CD4-positive, alpha-beta T cell treated with Interleukin-10 for 1 hour (primary cell): ENCODE measurements around the gene EPB41L3.
"Not testable (repeated sequence)": the region's sequence is repeated elsewhere in the genome, so short reads cannot be mapped to it uniquely, and the experiment has no call there.

Experiments used
- DNase-seq: peaks from one replicate; pipeline ENCODE4 v3.0.0-alpha.2; 2020

Gene EPB41L3

DNA sequence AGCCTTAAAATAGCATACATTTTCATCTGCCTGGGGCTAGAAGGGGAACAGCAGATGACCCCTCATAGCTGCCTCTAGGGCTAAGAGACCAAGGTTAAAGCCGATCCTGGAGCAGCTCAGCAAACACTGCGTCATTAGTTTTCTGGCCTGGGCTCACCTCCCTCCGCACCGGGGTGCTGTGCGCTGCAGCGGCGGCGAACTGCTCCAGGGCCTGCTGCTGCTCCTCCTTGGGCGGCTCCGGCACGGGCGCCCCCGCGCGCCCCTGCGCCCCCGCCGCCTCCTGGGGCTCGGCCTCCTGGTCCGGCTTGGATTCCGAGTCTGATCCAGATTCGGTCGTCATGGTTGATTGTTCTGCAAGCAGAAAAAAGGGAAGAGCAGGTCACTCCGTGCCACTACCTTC is 55.0 kb downstream of the EPB41L3 start:
- no peak for DNase-seq

DNA sequence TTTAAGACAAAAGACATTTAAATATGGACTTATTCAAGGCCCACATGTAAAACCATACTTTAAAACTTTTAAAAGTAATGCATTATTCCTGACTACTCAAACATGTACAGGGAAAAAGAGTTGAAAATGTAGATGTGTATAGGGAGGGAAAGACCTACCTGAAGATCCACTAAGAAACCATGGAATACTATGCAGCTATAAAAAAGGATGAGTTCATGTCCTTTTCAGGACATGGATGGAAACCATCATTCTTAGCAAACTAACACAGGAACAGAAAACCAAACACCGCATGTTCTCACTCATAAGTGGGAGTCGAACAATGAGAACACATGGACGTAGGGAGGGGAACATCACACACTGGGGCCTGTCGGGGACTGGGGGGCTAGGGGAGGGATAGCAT is 55.8 kb downstream of the EPB41L3 start:
- DNase-seq = not testable (repeated sequence)

DNA sequence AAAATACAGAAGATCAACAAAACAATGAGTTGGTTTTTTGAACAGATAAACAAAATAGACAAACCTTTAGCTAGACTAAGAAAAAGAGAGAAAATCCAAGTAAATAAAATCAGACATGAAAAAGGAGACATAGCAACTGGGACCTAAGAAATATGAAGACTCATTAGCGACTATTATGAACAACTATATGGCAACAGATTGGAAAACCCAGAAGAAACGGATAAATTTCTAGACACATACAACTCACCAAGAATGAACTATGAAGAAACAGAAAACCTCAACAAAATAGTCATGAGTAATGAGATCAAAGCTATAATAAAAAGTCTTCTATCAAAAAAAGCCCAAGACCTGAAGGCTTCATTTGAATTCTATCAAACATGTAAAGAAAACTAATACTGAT is 59.3 kb downstream of the EPB41L3 start:
- DNase-seq = no peak

DNA sequence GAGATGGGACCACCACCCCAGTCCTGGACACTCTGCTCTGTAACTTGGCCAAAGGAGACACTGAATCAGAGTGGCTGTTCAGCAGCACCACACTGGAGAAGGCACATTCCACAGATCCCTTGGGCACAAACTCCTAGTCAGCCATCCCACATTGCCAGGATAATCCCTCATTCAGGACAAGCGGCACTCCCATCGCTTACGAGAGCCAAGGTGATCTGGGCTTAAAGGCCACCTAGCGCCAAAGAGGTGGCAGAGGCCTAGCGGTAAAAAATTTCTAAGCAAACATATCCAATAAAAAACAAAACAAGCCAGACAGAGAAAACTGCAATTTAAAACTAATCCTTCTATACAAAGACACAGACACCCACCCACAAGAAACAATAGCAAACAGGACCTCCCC is 62.2 kb downstream of the EPB41L3 start:
- DNase-seq = no peak

DNA sequence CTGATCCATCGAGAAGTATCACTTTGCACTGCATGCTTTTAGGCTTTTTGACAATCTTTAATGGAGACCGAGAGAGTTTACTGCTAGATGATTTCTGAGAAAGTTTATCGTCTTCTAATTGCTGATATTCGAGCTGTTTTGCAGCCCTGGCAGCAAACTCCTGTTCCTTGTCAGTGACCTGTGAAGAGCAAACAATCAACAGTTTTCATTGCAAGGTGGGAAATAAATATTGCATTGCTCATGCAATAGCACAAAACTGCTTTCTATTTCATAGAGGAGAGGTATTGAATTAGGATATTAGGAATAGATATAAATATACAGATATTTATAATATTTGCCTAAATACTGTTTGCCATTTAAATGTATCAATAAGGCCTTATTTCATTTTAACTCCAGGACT is 65.5 kb downstream of the EPB41L3 start:
- no peak for DNase-seq

DNA sequence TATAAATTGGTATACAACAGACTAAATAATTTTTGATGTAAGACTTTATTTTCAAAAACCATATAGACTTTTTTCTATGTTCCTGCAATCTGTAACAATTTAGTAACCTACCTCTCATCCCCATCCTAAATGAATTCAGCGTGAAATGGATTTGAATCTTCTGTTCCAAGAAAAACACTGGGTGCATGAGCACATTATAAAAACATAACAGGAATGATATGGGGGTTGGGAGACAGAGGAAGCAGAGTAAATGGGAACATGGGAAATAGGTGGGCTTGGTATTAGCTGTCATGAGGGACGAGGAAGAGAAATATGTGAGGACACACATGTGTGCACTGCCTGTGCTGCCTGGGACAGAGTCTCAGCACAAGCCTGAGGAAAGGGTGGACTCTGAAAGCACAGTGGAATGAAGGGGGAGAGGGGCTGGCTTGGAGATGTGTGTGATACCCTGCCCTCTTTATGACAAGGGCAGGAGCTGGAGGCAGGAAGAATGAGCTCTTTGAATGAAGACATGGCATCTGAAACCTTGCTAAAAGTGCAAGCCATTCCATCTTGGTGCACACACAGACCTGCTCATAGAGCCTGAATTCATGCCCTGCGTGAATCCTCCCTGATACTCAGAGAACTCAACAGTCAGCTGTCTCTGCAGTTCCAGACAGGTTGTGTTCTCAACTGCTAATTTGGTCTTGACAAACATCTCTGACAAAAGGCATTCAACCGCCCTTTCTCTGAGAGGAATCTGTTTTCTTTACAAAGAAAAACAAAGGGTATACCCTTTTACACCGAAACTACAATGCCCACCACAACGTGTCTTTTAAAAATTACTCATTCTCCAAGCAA is 66.6 kb downstream of the EPB41L3 start:
- DNase-seq = no peak

DNA sequence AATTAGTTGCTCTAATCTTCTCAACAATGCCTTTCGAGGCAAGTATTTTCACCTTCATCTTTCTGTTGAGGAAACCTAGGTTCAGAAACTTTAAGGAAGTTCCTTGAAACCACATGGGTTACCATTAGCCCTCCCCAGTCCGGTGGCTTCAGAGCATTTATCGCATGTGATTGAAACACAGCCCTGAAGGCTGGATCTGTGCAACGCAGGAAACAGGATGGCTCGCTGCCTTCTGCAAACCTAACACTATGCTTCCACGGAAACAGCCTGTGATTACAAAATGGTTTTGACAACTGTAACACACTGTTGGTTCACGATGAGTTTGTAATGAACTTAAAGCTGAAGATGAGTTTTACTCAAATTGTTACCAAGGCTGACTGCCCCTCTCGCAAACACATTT is 68.5 kb downstream of the EPB41L3 start:
- DNase-seq = no peak

DNA sequence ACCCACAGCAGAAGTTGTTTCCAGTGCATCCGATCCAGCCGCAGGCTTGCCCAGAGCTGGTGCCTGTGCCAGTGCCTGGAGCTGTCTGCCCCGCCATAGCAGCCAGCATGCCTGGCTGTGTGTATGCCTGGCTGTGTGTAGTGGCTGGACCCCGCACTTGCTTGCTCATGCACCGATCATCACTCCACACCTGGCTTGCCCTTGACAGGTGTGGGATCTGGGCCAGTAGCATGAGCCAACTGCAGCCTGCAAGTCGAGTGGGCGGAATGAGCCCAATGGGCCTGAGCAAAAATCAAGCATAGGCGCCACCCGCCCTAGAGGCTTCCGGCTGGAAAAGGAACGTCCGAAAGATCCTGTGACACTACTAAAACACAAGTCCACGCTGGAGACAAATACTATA is 74.5 kb downstream of the EPB41L3 start:
- no peak for DNase-seq

DNA sequence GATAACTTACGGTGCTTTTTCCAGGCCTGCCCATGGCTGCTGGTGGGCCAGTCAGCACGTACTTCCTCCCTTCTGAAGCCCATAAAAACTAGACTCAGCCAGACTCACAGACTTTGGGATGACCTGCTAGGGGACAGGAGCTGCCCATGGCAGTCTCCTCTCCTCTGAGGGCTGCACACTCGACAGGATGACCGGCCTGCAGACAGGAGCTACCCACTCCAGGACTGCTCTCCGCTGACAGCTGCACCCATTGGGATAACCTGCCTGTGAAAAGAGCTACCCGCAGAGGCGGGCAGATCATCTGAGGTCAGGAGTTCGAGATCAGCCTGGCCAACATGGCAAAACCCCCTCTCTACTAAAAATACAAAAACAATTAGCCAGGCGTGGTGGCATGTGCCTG is 75.4 kb downstream of the EPB41L3 start:
- no peak for DNase-seq

DNA sequence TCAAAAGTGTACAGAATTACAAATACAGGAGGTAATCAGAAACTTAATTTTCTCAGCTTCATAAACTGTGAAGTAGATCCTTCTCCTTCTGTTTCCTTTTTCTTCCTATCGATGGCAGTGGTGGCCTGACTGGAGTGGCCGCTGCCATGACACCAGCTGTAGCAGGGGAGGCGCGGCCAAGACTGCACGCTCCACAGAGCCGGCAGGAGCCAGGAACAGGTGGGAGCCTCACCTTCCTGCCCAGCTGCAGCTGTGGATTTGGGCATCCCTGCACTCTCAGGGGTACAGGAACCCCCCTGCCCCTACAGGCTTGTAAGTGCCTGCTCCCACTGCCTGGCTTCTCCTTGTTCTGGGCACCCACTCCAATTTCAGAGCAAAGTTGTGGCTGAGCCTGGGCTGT is 76.1 kb downstream of the EPB41L3 start:
- no peak for DNase-seq

DNA sequence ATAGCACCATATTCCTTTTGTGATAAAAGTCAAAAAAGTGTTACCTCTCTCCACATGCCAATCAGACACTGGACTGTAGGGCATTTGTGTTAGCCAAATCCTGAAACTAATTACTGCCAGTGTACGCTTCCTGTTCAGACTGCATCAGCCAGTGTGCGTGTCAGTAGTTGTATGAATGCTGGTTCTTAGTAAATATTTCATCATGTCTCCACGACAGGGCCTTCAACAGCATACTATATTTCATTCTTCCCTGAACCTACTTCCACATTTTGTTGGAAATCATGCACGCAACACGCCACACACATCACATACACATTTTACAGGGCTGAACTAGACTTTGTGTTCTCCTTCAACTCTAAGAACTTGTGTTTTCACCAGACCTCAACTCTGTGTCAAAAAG is 77.5 kb downstream of the EPB41L3 start:
- no peak for DNase-seq

DNA sequence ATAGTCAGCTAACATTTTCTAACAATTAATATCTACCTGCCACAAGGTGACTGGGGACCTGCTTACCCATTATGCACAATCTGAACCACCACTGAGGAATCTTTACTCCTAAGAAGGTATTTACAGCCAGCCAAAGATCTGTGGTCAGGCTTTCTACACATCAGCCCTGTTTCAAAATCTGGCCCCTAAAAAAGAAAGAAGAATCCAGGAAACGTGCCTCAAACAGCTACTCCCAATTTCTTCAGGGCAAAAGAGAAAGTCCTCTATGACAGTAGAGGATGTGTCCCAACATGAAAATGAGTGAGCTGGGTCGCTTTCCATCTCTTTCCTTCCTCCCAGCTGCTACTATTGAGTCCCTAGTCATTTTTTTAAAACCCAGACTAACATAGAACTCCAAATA is 79.5 kb downstream of the EPB41L3 start:
- DNase-seq = no peak

DNA sequence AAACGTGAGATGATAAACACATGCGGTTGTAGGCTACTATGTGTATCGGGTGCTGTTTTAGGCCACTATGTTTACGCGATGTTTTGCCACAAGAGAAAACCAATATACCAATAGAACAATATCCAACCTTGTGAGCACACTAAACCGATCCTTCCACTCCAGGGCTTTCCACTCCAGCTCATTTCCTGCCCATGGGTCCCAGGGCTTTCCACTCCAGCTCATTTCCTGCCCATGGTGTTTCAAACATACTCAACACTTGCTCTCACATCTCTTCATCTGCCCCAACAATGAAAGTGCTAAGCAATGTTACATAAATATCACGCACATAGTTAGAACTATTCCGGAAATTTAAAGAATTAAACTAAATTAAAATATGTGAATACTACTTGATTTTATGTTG is 80.0 kb downstream of the EPB41L3 start:
- DNase-seq = no peak

DNA sequence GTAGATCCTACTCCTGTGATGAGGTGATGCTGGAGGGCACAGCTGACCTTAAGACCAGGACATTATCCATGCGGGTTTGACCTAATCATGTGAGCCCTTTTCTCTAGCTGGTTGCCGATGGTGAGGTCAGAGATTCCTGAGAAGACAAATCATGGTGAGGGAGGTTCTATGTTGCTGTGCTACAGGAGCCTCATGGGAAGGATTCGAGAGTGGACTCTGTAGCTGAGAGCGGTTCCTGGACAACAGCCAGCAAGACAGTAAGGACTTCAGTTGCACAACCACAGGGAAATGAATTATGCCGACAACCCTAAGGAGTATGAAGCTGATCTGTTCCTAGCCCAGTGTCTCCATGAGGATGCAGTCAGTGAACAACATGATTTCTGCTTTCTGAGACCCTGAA is 80.4 kb downstream of the EPB41L3 start:
- no peak for DNase-seq

DNA sequence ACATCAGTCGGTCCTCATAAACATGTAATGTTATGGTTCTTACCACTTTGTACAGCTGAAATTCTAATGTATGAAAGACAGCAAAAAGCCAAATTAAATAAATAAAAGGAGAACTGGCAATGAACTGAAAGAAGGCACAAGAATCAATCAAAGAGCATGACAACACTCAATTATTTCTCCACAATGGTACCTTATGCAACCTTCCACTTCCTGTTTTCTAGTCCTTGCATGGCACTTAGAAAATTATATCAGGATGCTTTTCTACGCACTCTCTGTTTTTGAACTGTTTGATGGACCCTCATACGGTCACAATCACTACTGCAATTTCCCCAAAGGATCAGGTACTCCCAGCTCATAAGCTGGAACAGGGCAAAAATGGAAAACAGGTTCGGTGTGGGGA is 81.6 kb downstream of the EPB41L3 start:
- DNase-seq = no peak

DNA sequence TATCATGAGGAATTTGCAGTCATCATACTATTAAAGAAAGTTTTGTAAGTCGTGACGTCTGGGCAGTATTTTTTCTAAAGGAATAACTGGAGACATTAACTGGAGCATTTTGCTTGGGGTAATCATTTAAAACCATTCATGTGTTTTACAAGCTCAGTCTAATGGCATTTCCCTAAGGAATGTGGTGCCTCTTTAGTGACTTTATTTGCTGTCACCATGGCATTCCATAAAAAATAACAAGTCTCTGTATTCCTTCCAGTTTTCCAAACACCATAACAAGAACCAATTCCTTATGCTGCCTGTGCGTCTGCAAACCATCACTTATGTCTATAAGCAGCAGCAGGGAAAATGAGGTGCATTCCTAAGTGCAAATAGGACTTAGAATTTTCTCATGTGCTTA is 82.8 kb downstream of the EPB41L3 start:
- DNase-seq = no peak

DNA sequence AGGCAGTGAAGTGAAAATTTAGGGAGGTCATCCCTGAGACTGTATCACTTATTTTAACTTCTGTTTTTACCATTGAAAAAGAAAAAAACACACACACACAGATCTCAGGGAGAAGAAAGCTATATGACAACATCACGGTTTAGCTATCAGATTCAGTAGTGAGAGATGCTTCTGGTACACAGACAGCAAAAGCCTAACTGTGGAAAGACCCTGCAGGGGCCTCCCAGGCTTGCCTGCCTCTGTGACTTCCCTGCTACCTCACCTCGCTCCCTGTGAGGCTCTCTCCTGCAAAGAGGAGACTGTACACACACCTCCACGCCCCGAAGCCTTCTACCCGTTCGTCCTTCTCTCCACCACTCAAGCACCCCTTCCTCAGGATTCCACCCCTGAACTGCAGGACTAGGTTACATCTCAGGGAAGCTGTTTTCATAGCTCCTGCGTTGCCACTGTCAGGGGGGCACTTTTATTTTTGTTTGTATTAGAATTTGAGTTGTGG is 86.3 kb downstream of the EPB41L3 start:
- no peak for DNase-seq

DNA sequence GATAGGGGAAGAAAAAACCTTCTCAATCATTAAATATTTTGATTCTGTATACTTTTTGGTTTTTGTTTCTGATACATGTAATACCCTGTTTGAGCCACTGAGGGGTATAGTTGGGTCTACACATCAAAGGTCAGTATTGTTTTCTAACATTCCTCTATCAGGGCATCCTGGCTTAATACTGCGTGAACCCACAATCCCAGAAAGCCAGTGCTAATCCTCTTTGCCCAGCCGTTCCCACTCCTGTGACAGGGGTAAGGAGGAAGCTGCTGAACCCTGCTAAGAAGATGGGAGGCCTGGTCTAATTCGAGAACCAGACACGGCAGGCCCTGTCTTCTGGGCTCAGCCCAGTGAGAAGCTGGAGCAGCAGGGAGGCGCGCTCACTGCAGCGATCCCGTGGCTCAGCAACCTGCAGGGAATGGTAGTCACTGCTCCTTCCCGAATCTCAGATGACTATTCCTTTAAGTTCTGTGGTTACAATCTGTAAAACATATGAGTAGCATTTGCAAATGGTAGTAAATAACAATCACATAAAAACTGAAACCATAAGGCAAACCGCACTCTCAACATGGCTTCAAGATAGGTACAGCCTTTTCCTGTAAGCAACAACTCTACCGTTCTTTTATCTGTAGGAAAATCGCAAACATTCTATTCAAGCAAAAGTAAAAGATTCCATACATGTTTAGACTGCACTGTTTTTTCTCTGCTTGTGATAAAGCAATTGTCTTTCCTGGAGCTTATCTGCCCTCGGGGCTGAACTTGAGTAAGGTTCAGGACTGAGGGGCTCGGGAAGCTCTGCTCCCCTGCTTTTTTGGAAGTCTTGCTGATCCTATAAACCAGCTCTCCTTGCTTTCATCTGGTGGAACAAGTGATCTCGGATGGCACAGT is 87.0 kb downstream of the EPB41L3 start:
- DNase-seq = peak; percentile 6

DNA sequence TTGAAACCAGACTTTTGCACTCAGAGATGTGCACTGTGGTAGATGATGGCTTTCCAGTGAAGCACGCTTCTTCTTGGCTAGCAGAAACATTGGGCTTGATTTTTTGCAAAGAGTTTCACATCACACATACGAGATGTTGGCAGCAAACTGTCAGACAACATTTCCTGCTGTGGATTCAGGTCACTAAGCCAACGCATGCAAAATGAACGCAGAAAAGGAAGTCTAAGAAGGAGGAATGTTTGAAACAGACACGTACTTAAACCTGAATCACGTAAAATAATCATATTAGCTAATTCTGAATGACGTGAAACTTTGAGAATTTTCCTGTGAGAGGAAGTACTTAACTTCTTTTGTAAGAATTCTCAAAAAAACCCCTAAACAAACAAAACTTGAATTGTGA is 88.1 kb downstream of the EPB41L3 start:
- DNase-seq = peak; percentile 6

DNA sequence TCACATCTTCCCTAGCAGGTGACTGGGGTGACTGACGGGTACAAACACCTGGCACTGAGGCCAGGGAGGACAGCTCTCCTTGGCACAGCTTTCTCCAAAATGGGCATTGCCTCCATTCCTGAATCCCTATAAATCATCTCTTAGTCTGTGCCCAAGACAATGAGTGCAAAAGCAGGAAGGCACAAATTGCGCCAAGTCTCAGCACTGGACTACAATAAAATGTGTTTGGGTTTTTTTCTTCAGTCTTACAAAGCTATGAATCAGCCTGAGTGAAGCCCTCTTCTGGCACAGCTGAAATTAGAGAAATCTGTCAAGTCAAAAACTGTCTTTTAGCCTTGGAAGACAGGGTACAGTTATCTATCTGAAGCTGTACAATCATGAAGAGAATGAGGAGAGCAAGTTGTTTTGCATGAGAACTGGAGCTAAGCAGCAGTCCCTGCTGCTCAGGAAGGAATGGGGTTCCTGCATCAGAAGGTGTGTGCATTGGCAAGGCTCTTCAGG is 90.8 kb downstream of the EPB41L3 start:
- no peak for DNase-seq

DNA sequence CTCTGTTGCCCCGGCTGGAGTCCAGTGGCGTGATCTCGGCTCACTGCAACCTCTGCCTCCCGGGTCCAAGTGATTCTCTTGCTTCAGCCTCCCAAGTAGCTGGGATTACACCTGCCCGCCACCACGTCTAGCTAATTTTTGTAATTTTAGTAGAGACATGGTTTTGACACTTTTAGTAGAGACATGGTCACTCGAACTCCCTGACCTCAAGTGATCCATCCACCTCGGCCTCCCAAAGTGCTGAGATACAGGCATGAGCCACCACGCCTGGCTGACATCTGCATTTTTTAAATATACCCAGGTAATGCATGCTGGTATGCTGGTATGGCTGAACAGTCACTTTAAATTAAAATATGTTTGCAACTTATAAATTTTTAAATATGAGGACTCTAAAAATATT is 91.9 kb downstream of the EPB41L3 start:
- no peak for DNase-seq

DNA sequence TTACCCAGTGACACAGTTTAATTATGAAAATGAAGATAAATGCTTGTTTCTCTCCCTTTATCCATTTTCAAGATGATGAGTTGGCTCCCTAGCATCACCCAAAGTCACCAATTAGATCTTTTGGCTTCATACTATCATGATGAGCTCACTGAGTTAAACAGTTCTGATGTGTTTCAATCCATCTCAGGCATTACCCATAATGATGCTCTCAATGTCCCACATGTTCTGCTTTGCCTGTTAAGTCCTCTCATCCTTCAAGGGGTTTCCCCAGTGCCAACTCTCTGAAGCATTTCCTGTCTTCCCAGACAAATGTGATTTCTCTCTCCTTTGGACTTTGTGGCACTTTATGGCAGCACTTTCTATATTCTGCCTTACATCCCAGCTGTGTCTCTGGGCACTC is 92.6 kb downstream of the EPB41L3 start:
- no peak for DNase-seq

DNA sequence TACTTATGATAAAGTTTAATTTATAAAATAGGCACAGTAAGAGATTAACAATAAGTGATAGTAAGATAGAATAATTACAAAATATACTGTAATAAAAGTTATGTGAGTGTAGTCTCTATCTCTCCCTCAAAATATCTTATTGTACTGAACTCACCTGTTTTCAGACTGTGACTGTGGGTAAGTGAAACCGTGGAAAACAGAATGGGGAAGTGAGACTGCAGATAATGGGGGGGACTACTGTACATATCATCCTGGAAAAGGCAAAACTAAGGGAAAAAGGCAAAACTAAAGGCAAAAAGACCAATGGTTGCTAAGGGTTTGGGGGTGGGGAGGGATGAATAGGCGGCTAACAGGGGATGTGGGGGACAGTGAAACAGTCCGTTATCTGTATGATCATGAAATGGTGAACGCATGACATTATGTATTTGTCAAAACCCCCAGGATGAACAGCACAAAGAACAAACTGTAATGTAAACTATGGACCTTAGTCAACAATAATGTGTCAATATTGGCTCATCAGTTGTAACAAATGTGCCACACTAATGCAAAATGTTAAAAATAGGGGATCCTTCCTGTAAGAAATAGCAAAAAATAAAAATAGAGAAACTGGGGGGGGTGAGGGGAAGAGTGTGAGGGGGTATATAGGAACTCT is 93.8 kb downstream of the EPB41L3 start:
- DNase-seq = no peak
